ENCODE data around the gene ZNF664. TPM values are rescaled to one million over a fixed set of nuclear protein-coding genes. Genes with fewer than 3 reads are reported as not detected.

Gene ZNF664
- total and polyA plus RNA-seq, 2 of the 8 experiments (the other 6 are each of a cell fraction or from before 2014, with no cell fraction given) = 22.8 to 51.4 TPM

DNA sequence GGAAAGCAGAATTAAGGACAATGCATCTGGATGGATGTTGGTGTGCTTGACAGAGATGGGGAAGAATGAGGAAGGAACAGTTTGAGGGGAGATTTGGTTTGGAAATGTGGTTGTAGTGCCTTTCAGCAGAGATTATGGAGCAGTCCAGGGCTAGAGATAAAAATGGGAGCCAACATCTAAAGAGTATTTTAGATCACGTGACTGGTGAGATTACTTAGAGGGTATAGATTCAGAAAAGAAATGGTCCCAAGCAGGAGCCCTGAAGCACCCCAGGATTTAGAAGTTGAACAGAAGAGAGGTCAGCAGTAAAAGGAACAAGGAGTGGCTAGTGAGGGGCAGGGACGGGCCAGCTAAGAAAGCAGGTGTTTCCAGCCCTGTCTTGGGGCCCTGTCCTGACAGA, 29.6 kb downstream of the ZNF664 start:
- Histone ChIP-seq H3K4me3 (ENCODE audit: extremely low read depth in 1 of 4, insufficient read depth in 2 of 4, low read depth in 3 of 4, low read length in 4 of 4) (no peak overlapping the region), H3K4me2 (ENCODE audit: insufficient read depth in 1 of 2, low read depth in 2 of 2, low read length in 2 of 2) (no peak overlapping the region), H4K5ac (ENCODE audit: insufficient read length, low read depth, low read length) (no peak overlapping the region), H3K79me1 (ENCODE audit: low read depth, low read length) (no peaks in the 10 kb centered on the region), H3K18ac (ENCODE audit: extremely low read depth, low read length) (no peak overlapping the region), H3K9ac (replicated peaks in 1 of 4; ENCODE audit: extremely low read depth in 1 of 4, low read depth in 3 of 4, low read length in 3 of 4) (no peak overlapping the region; a peak in 1 of 7 replicates), H3K23ac (ENCODE audit: insufficient read length) (no peak overlapping the region), H2BK12ac (ENCODE audit: low read depth, low read length) (no peak overlapping the region), H2BK15ac (ENCODE audit: low read length) (no peak overlapping the region), H2BK120ac (replicated peaks; ENCODE audit: low read depth, low read length) (no peak overlapping the region), H3K36me3 (ENCODE audit: control insufficient read depth in 2 of 4, insufficient read depth in 4 of 4, low read length in 3 of 4) (0 out of 8 replicates have a peak, but pooled peaks cover 0 to 2% (median 0%) of the 10 kb centered on the region in 4 experiments), H3K79me2 (ENCODE audit: control insufficient read depth in 1 of 2, insufficient read depth in 2 of 2, low read length in 2 of 2) (no peaks in the 10 kb centered on the region), H3K56ac (replicated peaks; ENCODE audit: insufficient read length, low read depth, low read length) (no peak overlapping the region), H2BK5ac (ENCODE audit: low read depth, low read length) (no peak overlapping the region), H4K20me1 (replicated peaks in 1 of 2; ENCODE audit: control insufficient read depth in 1 of 2, insufficient read depth in 2 of 2, low read length in 2 of 2) (peaks cover 5 to 10% of the 10 kb centered on the region in 2 experiments), H3K9me3 (ENCODE audit: insufficient read depth in 2 of 2, low read depth in 1 of 2, low read length in 1 of 2) (no peaks in the 10 kb centered on the region), H3K4me1 (replicated peaks in 1 of 4; ENCODE audit: control insufficient read depth in 3 of 4, insufficient read depth in 4 of 4, low read length in 3 of 4) (no peaks in the 10 kb centered on the region), H3K27ac (ENCODE audit: low read depth, low read length) (no peak overlapping the region), H4K91ac (replicated peaks; ENCODE audit: insufficient read length, low read length) (no peak overlapping the region), H3K27me3 (replicated peaks in 1 of 4; ENCODE audit: control insufficient read depth in 3 of 4, extremely low read depth in 1 of 4, insufficient read depth in 3 of 4, low read length in 3 of 4) (no peaks in the 10 kb centered on the region), H3K4ac (replicated peaks; ENCODE audit: insufficient read length, low read depth, low read length) (no peak overlapping the region), H2BK20ac (ENCODE audit: low read length) (no peak overlapping the region), H2AK5ac (ENCODE audit: low read depth, low read length) (no peak overlapping the region), H3K14ac (ENCODE audit: insufficient read length) (no peak overlapping the region), H3K23me2 (ENCODE audit: low read depth, low read length) (no peaks in the 10 kb centered on the region), H4K8ac (ENCODE audit: extremely low read depth, insufficient read depth, low read length) (no peak overlapping the region), H2AFZ (ENCODE audit: low read length) (no peak overlapping the region)
- FAIRE-seq (no peak), DNase-seq (ENCODE audit: low read depth in 1 of 2, low spot score in 2 of 2) (no peak)
- WGBS, 2 experiments (ENCODE audit: extremely low coverage in 1 of 2, insufficient coverage in 1 of 2, insufficient read length in 1 of 2, insufficient replicate concordance in 2 of 2, low coverage in 1 of 2, low lambda C conversion rate in 2 of 2, missing lambda C conversion rate in 1 of 2) = 87% methylated on average over 2 of the region's 2 CpGs; no CpG with 5 or more reads in 1 of the 2 experiments
- CTCF ChIA-PET (ENCODE audit: partially characterized antibody) = interaction anchor here (0.7 to 3.6 kb wide), 6 partner anchors 11 to 202 kb away, joined by 3 to 9 read pairs (median 5); no protein-coding TSS in a partner anchor
- POLR2A ChIA-PET (ENCODE audit: partially characterized antibody) = no interaction called here
- no peak for TF ChIP-seq POLR2AphosphoS5 (IDR thresholded peaks at IDR 0.05; ENCODE audit: low read depth, low read length)
- no peak for TF ChIP-seq RBBP5 (IDR thresholded peaks at IDR 0.05; ENCODE audit: borderline replicate concordance, low read depth, low read length)
- TF ChIP-seq SUZ12 (IDR thresholded peaks at IDR 0.05; ENCODE audit: low read length) = no peak
- TF ChIP-seq ZNF274 (IDR thresholded peaks at IDR 0.05; ENCODE audit: borderline replicate concordance, extremely low read depth, low read length) = no peak
